Stimulated activated CD8-positive, alpha-beta memory T cell treated with anti-CD3 and anti-CD28 coated beads, Interleukin-4, amount 100 ng/mL, for 24 hours (primary cell): Measurements from ENCODE around the gene OR10A4.
"Not testable (repeated sequence)": the region's sequence is repeated elsewhere in the genome, so short reads cannot be mapped to it uniquely, and the experiment has no call there.

ENCODE experiments used
- DNase-seq: peaks from one replicate; pipeline ENCODE4 v3.0.0-alpha.2; 2020; ENCODE audit warnings: low read depth

The OR10A4 gene

GRCh38 chr11:6876325-6876724 is at the start of gene OR10A4:
Gene OR10A4 (plus strand): TSS chr11:6876625. CDS start chr11:6876648, 23 bp downstream.
- no peak for DNase-seq

- DNase-seq: no peak
Measured at GRCh38 chr11:6828103-6828502, 48.3 kb upstream of the OR10A4 start.

- no peak for DNase-seq
Measured at GRCh38 chr11:6833356-6833755, 43.1 kb upstream of the OR10A4 start.

GRCh38 chr11:6834021-6834420 is 42.4 kb upstream of the OR10A4 start:
- DNase-seq: no peak

GRCh38 chr11:6841694-6842093 is 34.7 kb upstream of the OR10A4 start:
- no peak for DNase-seq

GRCh38 chr11:6843670-6844069 is 32.8 kb upstream of the OR10A4 start:
- no peak for DNase-seq

- no peak for DNase-seq
Measured at GRCh38 chr11:6844356-6844755, 32.1 kb upstream of the OR10A4 start.

- DNase-seq: no peak
Measured at GRCh38 chr11:6845383-6845782, 31.0 kb upstream of the OR10A4 start, which contains the start of gene OR10A5. Gene OR10A5 (plus strand): TSS chr11:6845683. CDS start chr11:6845683, 0 bp downstream.

- no peak for DNase-seq
Measured at GRCh38 chr11:6850526-6850925, 25.9 kb upstream of the OR10A4 start.

- DNase-seq: not testable (repeated sequence)
Measured at GRCh38 chr11:6854801-6855200, 21.6 kb upstream of the OR10A4 start.

- no peak for DNase-seq
Measured at GRCh38 chr11:6855971-6856541, 20.4 kb upstream of the OR10A4 start.

- no peak for DNase-seq
Measured at GRCh38 chr11:6856871-6857270, 19.6 kb upstream of the OR10A4 start.

- no peak for DNase-seq
Measured at GRCh38 chr11:6862961-6863360, 13.5 kb upstream of the OR10A4 start, which contains the start of gene OR10A2. Gene OR10A2 (plus strand): TSS chr11:6863057. CDS start chr11:6869755, 6,698 bp downstream.

GRCh38 chr11:6864438-6864837 is 12.0 kb upstream of the OR10A4 start:
- DNase-seq: no peak

- DNase-seq: no peak
Measured at GRCh38 chr11:6871278-6871677, 5.1 kb upstream of the OR10A4 start.

- DNase-seq: no peak
Measured at GRCh38 chr11:6875761-6876160, 664 bp upstream of the OR10A4 start.

- DNase-seq: no peak
Measured at GRCh38 chr11:6876914-6877313, 489 bp downstream of the OR10A4 start.

- DNase-seq: no peak
Measured at GRCh38 chr11:6882751-6883150, 6.3 kb downstream of the OR10A4 start.

- DNase-seq: not testable (repeated sequence)
Measured at GRCh38 chr11:6887711-6888110, 11.3 kb downstream of the OR10A4 start.

GRCh38 chr11:6888830-6889229 is 12.4 kb downstream of the OR10A4 start:
- no peak for DNase-seq

- DNase-seq: no peak
Measured at GRCh38 chr11:6889835-6890234, 13.4 kb downstream of the OR10A4 start.

GRCh38 chr11:6892400-6892799 is 16.0 kb downstream of the OR10A4 start, which contains the start of gene OR2D2:
Gene OR2D2 (minus strand): TSS chr11:6892500. CDS start chr11:6892500, 0 bp downstream.
- no peak for DNase-seq

- no peak for DNase-seq
Measured at GRCh38 chr11:6894097-6894496, 17.7 kb downstream of the OR10A4 start.

GRCh38 chr11:6895010-6895409 is 18.6 kb downstream of the OR10A4 start:
- DNase-seq: no peak
